ENCODE data around the gene LAMTOR5. TPM values are rescaled to one million over a fixed set of nuclear protein-coding genes. Genes with fewer than 3 reads are reported as not detected.
"Not testable (repeated sequence)": the region's sequence is repeated elsewhere in the genome, so short reads cannot be mapped to it uniquely, and the experiment has no call there.

LAMTOR5 gene
- total RNA-seq, 1 donor from 2014 or later = 29.5 TPM

- H3K36me3 ChIP-seq (ENCODE audit: control insufficient read depth, insufficient read depth, low read length) = no peaks in the 10 kb centered on the region
- FAIRE-seq = no peak
- no peak for DNase-seq (ENCODE audit: low read depth)
Measured at GRCh38 chr1:110425612-110426152, 18.2 kb upstream of the LAMTOR5 start.

DNA sequence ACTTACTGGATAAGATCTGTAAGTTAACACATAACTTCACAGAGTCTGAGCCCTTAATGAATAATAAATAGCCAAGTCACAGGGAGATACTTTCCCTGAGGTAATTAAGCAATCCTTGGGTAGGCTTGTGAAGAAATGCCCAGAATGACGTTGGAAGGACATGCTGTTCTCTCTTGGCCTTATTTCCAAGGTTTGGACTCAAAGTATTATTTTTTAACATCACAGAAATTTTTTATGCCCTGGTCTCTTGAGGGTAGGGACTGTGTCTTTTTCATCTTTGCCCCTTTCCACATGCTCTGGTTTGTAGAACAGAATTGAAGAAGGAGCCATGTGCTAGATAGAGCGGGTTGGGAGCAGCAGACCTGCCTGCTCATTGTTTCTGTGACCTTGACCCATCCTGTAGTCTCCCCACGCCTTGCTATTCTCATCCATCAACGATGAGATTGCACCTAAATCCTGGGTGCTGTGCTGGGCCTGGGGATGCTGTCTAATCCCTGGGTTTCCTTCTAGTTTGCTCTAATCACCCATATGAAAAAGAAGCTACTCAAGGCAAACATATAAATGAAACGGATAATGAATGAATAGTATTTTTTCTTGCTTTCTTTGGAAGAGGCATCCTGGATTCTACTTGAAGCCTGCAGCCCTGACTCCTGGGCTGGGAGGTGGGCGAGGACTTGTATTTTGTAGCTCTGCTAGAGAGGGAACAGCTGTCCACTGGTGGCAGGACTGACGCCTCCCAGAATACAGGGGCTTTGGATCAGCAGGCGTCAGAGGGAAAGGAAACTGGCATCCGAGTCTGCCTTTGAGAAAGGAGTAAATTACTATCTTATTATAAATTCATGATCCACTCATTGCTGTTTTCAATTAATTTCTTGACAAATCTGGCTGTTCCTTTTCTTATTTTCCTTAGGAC is 17.5 kb upstream of the LAMTOR5 start:
- DNase-seq (ENCODE audit: low read depth) = no peak
- Histone ChIP-seq H3K27me3 (ENCODE audit: control insufficient read depth, insufficient read depth, low read length) (peaks cover 1% of the 10 kb centered on the region), H3K4me3 (ENCODE audit: low read depth, low read length) (no peak overlapping the region), H3K36me3 (ENCODE audit: control insufficient read depth, insufficient read depth, low read length) (no peaks in the 10 kb centered on the region)
- FAIRE-seq = no peak
- TF ChIP-seq CTCF (IDR thresholded peaks at IDR 0.05; ENCODE audit: insufficient read depth, low read length, severe bottlenecking) = no peak

More at GRCh38 chr1:110425612-110426152, 18.2 kb upstream of the LAMTOR5 start:
- peaks cover 4% of the 10 kb centered on the region for H3K27me3 ChIP-seq (ENCODE audit: control insufficient read depth, insufficient read depth, low read length)
- no peak for TF ChIP-seq CTCF (IDR thresholded peaks at IDR 0.05; ENCODE audit: insufficient read depth, low read length, severe bottlenecking)
- no peak overlapping the region for H3K4me3 ChIP-seq (ENCODE audit: low read depth, low read length)

DNA sequence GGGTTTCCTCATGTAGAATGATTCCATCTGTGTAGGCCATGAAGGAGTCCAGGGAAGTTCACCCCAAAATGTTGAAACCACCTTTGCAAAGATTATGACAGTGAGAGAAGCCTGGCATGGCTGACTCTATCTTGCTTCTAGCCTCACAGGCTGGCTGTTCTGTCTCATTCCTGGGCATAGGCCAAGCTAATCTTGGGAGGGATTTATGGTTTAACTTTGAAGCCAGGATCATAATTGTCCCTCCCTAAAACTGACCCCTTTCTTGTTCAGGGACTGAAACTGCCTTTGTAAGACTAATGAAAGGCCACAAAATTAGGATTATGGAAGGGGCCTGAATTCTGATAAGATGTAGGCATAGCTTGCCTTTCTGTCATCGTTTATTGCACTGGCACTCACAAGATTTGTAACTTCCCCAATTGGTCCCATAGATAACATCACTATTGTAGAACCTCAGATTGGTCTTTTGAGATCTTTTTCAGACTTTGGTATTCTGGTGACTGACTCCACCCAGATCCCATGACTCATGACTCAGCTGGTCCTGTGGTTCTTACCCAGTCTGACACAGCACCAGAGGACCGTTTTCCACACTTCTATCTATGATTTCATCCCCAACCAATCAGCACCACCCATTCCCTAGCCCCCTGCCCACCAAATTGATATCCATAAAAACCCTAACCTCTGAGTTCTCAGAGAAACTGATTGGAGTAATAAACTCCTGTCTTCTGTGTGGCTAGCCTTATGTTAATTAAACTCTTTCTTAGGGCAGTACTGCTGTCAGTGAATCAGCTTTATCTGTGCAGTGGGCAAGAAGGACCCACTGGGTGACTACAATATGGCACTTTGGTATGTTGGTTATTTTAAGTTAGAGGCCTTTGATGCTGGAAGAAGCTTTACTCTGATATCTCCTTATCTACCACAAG is 13.6 kb upstream of the LAMTOR5 start:
- FAIRE-seq (no peak), DNase-seq (ENCODE audit: low read depth) (peak; percentile 54)
- H3K27me3 ChIP-seq (ENCODE audit: control insufficient read depth, insufficient read depth, low read length) = peaks cover 2% of the 10 kb centered on the region
- no peak overlapping the region for H3K4me3 ChIP-seq (ENCODE audit: low read depth, low read length)
- H3K36me3 ChIP-seq (ENCODE audit: control insufficient read depth, insufficient read depth, low read length) = no peaks in the 10 kb centered on the region
- no peak for TF ChIP-seq CTCF (IDR thresholded peaks at IDR 0.05; ENCODE audit: insufficient read depth, low read length, severe bottlenecking)

GRCh38 chr1:110420023-110420662 is 12.6 kb upstream of the LAMTOR5 start:
- no peak for FAIRE-seq
- peaks cover 2% of the 10 kb centered on the region for H3K27me3 ChIP-seq (ENCODE audit: control insufficient read depth, insufficient read depth, low read length)
- TF ChIP-seq CTCF (IDR thresholded peaks at IDR 0.05; ENCODE audit: insufficient read depth, low read length, severe bottlenecking) = no peak
- no peaks in the 10 kb centered on the region for H3K36me3 ChIP-seq (ENCODE audit: control insufficient read depth, insufficient read depth, low read length)
- no peak for DNase-seq (ENCODE audit: low read depth)
- H3K4me3 ChIP-seq (ENCODE audit: low read depth, low read length) = no peak overlapping the region

GRCh38 chr1:110418729-110419128 is 11.2 kb upstream of the LAMTOR5 start:
- TF ChIP-seq CTCF (IDR thresholded peaks at IDR 0.05; ENCODE audit: insufficient read depth, low read length, severe bottlenecking) = no peak
- Histone ChIP-seq H3K4me3 (ENCODE audit: low read depth, low read length) (no peak overlapping the region), H3K36me3 (ENCODE audit: control insufficient read depth, insufficient read depth, low read length) (no peaks in the 10 kb centered on the region), H3K27me3 (ENCODE audit: control insufficient read depth, insufficient read depth, low read length) (peaks cover 2% of the 10 kb centered on the region)
- DNase-seq (ENCODE audit: low read depth) (no peak), FAIRE-seq (no peak)

DNA sequence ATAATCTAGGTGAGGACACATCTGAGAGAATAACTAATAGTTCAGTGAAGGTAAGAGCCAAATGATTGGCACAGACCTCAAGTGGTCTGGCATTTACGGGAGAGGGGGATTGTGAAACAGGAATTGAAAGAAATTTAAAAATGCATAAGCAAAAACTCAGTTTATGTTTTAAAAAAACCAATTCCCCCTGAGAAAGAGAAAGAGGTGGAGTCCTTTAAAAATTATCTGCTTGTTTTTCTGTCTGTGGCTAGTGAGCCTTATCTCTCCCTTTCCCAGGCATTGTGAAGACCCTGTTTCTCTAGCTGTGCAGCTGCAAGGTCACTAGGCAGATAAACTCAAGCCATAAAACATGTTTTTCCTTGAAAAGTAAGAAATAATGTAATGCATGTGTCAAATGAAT is 5.6 kb upstream of the LAMTOR5 start:
- H3K36me3 ChIP-seq (ENCODE audit: control insufficient read depth, insufficient read depth, low read length); FAIRE-seq; H3K27me3 ChIP-seq (ENCODE audit: control insufficient read depth, insufficient read depth, low read length); H3K4me3 ChIP-seq (ENCODE audit: low read depth, low read length); DNase-seq (ENCODE audit: low read depth): not testable (repeated sequence)
